ENCODE results near the gene DUSP1.

Gene DUSP1

DNA sequence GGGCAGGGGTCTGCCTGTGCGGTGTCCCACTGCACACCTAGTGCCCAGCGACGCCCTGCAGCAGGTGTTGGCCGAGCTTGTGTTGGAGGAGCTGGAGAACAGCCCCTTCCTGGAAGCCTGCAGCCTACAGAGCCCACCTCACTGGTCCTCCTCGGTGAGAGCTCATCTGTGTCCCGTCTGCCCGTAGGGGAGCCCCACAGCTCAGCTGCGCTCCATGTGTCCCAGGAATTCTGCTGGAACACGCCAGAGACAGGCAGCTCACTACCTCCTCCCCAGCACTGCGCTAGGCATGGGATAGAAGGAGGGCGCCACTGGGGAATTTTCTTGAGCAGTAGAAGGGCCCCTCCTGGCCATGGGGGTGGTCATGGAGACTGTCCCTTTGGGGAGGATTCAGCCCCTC is 44.0 kb downstream of the DUSP1 start:
- TF ChIP-seq, protein P1, sequence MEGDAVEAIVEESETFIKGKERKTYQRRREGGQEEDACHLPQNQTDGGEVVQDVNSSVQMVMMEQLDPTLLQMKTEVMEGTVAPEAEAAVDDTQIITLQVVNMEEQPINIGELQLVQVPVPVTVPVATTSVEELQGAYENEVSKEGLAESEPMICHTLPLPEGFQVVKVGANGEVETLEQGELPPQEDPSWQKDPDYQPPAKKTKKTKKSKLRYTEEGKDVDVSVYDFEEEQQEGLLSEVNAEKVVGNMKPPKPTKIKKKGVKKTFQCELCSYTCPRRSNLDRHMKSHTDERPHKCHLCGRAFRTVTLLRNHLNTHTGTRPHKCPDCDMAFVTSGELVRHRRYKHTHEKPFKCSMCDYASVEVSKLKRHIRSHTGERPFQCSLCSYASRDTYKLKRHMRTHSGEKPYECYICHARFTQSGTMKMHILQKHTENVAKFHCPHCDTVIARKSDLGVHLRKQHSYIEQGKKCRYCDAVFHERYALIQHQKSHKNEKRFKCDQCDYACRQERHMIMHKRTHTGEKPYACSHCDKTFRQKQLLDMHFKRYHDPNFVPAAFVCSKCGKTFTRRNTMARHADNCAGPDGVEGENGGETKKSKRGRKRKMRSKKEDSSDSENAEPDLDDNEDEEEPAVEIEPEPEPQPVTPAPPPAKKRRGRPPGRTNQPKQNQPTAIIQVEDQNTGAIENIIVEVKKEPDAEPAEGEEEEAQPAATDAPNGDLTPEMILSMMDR (IDR thresholded peaks at IDR 0.05; ENCODE audit: low read depth, low read length, missing control alignments) = no peak
- H3K4me3 ChIP-seq (ENCODE audit: low read depth, low read length) = no peak overlapping the region
- DNase-seq (ENCODE audit: low read depth) = no peak

DNA sequence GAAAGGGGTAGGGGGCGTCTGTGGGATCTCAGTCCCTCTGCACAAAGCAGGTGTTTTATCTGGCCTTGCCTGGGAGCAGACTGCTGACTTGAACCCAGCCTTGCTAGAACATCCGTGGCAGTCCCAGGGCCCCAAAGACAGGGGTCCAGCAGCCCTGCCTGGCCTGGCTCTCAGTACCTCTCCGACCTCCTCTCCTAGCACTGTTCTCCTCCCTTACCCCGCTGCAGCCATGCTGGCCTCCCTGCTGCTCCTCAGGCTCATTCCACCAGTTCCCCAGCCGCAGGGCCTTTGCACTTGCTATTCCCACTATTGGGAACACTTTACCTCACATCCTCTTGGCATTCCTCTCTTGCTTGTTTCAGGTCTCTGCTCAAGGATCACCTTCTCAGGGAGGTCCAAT is 45.2 kb downstream of the DUSP1 start:
- DNase-seq (ENCODE audit: low read depth) = no peak
- H3K4me3 ChIP-seq (ENCODE audit: low read depth, low read length) = no peak overlapping the region
- TF ChIP-seq, protein P1 (IDR thresholded peaks at IDR 0.05; ENCODE audit: low read depth, low read length, missing control alignments) = no peak

DNA sequence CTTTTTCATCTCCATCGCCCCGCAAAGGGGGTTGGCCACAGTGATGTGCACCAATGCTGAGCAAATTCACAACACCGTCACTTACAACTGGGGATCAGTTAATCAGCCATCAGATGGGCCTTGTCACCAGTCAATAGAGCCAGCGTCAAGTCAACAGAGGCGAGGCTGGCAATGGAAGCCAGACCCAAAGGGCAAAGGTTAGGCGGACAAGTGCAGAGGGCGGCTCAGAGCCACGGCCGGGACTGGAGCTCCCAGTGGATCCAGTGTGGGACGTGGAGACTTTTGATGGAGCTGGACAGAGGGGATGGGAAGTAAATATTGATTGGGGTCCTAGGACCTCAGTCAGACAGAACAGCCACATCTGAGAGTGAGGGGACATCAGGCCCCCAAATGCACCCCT is 45.7 kb downstream of the DUSP1 start:
- TF ChIP-seq, protein P1 (IDR thresholded peaks at IDR 0.05; ENCODE audit: low read depth, low read length, missing control alignments) = no peak
- DNase-seq (ENCODE audit: low read depth) = no peak
- H3K4me3 ChIP-seq (ENCODE audit: low read depth, low read length) = no peak overlapping the region

GRCh38 chr5:172724242-172725183 is 46.5 kb downstream of the DUSP1 start:
- no peak for DNase-seq (ENCODE audit: low read depth)
- TF ChIP-seq, protein P1 (IDR thresholded peaks at IDR 0.05; ENCODE audit: low read depth, low read length, missing control alignments) = no peak
- no peak overlapping the region for H3K4me3 ChIP-seq (ENCODE audit: low read depth, low read length)

GRCh38 chr5:172723508-172723907 is 47.5 kb downstream of the DUSP1 start:
- no peak overlapping the region for H3K4me3 ChIP-seq (ENCODE audit: low read depth, low read length)
- no peak for DNase-seq (ENCODE audit: low read depth)
- TF ChIP-seq, protein P1 (IDR thresholded peaks at IDR 0.05; ENCODE audit: low read depth, low read length, missing control alignments) = no peak

DNA sequence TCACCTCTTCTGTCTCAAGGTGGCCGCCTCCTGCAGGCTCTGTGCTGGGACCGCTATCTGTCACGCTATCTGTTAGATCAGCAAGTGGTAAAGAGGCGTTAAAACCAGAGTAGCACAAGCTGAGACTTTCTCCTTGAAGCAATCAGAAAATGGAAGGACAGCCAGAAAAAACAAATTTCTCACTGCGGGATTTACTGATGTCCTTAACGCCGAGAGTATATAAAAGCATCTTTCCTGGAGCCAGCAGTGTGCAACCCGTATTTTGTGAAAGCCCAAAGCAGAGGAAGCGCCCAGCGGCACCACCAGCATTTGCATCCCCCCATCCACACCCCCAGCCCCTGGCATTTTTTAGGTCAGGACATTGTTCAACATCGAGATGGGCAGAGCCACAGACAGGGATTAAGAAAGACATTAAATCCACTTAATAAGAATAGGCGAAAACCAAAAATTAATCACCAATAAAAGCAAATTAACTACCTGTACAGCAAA is 48.6 kb downstream of the DUSP1 start:
- TF ChIP-seq, protein P1 (IDR thresholded peaks at IDR 0.05; ENCODE audit: low read depth, low read length, missing control alignments) = no peak
- DNase-seq (ENCODE audit: low read depth) = no peak
- H3K4me3 ChIP-seq (ENCODE audit: low read depth, low read length) = no peak overlapping the region

All from GM12864 (cell line).